ENCODE results near the gene PCCA.
"Not testable (repeated sequence)": the region's sequence is repeated elsewhere in the genome, so short reads cannot be mapped to it uniquely, and the experiment has no call there.

PCCA gene

DNA sequence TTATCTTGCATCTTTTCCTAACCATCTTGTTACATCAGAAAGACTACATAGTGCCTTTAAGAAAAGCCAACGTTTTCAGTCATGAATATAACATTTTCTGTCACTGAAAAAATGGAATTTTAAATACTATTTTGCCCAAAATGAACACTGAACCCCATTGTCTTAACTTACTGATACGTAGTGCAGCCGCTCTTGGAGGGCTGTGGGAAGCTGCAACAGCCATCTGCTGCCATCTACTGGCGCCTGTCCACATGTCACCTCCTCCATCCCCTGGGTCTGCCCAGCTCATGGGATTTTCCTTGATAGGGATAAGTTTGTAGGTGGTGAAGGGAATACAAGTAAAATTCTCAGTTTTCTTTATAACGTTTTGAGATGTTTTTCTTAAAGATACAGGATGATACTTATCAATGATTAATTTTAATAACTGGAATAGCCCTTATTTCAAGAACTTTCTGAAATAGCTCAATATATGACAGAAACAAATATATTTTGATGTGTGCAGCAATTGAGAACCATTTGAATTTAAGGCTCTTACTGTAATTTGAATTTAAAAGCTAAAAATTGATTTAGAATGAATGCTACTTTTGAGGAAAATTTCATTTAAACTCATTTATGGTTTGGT is 426.0 kb downstream of the PCCA start:
- DNase-seq: peak; percentile 97

DNA sequence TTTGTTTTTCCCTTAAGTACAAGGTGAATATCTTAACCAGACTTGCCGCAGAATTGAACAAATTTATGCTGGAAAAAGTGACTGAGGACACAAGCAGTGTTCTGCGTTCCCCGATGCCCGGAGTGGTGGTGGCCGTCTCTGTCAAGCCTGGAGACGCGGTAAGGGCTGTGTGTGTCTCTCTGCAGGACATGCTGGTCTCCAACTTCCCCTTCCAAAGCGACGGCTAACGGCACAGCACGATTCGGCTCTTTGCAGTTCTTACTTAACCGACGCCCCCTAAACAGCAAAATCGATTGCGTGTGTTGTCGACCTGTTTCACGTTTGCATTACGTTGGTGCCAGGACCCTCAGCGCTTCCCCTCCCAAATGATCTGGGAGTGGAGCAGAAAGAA is 426.5 kb downstream of the PCCA start:
- no peak for DNase-seq

- DNase-seq: no peak
Observed at GRCh38 chr13:100517135-100517534, 428.2 kb downstream of the PCCA start.

- DNase-seq: no peak
Observed at GRCh38 chr13:100517728-100518127, 428.8 kb downstream of the PCCA start.

GRCh38 chr13:100518394-100519062 is 429.6 kb downstream of the PCCA start:
- DNase-seq: no peak

DNA sequence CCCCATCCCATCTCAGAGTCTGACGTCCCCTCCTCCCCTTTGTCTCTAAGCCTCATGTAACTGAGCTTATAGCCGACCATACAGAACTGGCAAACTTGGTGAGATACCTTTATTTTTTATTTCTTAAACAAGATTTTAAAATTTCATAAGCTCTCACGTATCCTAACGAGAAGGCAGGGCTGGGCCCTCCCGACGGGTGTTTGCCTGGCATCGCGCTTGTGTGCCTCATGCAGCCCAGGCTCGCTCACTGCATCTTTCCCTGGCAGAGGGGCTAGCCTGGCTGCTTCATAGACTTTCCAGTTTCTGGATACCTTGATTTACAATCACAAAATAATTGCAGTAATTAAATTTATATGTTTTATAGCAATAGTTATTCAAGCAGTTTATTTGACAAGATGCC is 430.7 kb downstream of the PCCA start:
- DNase-seq: no peak

DNA sequence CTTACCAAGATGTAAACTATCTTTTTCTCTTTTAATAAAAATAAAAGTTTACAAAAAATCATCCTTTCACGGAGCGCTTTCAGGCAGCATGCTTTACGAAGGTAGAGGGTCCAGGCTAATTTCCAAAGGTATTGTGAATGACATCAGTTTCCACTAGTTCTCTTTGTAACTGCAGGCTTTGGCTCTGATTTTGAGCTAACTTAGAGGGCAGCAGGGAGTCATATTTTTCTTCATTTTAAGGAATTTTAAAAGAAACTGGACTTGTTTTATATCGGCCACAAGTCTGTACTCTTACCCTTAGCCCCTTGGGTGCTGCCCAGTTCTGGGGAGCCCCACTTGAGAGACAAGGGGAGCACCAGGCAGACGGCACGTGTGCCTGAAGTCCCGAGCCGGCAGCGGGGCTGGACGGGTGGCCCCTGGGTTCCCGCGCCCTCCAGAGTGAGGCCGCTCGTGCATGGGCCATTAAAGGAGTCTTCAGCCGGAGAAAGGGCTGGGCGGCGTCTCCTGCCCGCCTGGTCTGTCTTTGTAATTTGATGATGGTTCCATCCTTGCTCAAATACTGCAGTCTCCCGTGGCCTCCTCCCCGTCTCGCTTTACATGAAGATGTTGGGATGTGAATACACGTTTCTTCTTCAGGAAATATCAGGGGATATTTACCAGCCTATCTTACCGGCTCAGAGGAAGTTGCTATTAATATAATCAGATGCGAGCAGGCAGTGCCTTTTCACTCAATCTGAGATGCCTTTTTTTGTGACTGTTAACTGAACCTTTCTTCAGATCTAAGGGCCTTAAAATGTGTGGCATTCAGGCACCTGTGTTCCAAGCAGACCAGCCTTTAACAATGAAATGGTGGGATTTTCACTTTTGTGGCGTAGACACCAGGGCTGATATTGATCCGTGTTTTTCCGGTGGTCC is 432.3 kb downstream of the PCCA start:
- DNase-seq: peak; percentile 38

- DNase-seq: no peak
Observed at GRCh38 chr13:100521851-100522617, 433.1 kb downstream of the PCCA start.

DNA sequence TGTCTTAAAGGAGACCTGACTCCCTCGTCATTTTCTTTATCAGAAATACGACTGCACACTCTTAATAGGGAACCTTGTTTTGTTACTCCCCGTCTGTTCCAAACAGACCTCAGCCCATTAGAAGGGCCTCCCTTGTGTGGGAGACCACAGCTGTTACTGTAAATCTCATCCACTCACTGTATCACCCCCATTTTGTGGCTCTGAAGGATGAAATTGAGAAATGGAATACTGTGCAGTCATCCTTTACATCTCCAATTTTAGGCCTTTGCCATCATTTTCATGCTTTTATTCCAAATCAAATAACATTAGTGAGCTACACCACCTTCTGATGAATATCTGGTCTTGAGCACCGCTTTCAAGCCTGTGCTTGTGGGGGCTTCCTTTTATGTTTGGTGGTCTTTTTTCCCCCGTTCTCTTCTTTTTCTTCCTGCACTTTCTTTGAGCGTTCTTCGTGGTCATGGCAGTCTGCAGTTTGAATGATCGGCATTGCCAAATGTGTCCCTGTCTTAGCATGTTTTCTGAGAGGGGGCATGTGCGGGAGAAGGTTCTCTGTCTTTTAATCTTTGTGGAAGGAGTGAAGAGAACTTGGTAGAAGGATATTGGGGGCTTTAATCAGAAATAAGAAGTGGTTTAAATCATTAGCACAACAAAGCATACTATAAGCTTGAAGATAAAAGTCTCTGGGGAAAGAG is 433.9 kb downstream of the PCCA start:
- DNase-seq: no peak

GRCh38 chr13:100523411-100523810 is 434.5 kb downstream of the PCCA start:
- DNase-seq: no peak

DNA sequence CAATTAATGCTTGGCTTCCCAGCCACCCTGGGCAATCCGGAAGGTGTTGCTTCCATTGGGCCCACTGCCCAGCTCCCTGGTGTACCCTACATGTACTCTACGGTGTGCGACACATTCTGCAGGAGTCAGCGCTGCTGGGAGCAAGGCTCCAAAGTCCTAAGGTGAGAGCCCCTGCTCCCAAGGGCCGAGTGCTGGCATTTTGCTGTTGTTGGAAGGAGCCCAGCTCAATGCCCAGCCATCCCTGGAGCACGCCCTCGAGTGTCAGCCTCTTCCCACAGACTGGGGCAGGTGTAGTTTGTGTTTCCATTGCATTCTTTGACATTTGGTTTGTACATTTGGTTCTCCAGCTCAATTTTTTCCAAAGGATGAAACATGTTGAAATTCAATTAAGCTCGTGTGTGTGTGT is 435.1 kb downstream of the PCCA start:
- no peak for DNase-seq

DNA sequence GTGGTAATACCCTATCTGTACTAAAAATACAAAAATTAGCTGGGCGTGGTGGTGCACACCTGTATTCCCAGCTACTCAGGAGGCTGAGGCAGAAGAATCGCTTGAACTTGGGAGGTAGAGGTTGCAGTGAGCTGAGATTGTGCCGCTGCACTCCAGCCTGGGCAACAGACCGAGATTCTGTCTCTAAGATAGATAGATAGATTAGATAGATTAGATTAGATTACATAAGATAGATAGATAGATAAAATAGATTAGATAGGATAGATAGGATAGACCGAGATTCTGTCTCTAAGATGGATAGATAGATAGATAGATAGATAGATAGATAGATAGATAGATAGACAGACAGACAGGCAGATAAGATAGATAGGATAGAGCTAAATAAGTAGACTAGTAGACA is 435.8 kb downstream of the PCCA start:
- not testable (repeated sequence) for DNase-seq

GRCh38 chr13:100525453-100526317 is 436.8 kb downstream of the PCCA start:
- DNase-seq: no peak

- no peak for DNase-seq
Observed at GRCh38 chr13:100526318-100527000, 437.6 kb downstream of the PCCA start.

DNA sequence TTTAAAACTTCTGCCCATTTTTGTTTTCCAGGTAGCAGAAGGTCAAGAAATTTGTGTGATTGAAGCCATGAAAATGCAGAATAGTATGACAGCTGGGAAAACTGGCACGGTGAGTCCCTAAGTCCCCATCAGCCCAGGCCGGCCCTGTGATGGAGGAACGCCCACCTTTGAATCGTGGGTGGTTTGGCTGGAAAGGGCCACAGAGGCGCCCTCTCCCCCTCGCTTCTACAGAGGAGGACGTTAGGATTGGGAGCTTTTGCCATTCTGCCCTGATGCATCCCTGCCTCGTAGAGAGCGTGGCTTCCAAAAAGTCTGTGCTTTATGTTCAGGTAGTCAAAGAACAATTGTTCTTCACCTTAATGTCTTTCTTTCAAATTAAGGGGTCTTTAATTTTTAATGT is 438.8 kb downstream of the PCCA start:
- DNase-seq: no peak

DNA sequence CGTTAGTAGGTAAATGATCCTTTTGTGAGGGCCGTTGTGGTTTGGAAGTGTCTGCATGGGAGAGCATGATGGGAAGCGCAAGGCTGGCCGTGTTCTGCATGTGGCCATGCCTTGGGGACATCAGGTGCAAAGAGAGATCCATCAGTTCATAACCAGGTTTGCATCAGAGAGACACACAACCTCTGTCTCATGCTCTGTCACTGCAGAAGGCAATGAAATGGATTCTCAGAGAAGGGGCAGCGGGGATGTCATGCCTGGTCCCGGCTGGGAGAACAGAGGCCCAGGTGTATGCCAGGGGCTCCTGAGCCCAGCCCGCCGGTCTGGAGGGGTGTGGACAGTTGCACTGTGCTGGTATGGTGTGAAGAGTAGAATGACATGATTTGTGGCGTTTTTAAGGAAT is 439.5 kb downstream of the PCCA start:
- no peak for DNase-seq

- DNase-seq: no peak
Observed at GRCh38 chr13:100528820-100529219, 439.9 kb downstream of the PCCA start.

DNA sequence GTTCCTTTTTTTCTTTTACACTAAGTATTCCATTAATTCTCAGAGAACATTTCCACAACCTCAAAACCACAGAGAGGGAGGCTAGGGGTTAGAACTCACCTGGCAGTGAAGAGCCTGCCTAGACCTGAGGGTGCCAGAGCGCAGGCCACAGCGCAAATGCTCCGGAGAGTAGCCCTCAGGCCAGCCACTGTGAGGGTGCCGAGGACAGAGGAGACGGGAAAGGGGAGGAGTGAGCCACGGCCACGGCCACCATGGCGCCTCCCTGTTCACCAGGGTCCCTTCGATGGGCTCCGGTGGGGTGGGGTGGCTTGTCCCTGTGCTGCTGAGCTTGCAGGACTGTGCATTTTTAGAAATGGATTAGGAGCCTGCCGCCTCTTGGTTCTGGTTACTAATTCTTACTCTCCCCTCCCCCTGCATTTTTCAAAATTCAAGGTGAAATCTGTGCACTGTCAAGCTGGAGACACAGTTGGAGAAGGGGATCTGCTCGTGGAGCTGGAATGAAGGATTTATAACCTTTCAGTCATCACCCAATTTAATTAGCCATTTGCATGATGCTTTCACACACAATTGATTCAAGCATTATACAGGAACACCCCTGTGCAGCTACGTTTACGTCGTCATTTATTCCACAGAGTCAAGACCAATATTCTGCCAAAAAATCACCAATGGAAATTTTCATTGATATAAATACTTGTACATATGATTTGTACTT is 440.9 kb downstream of the PCCA start:
- no peak for DNase-seq

DNA sequence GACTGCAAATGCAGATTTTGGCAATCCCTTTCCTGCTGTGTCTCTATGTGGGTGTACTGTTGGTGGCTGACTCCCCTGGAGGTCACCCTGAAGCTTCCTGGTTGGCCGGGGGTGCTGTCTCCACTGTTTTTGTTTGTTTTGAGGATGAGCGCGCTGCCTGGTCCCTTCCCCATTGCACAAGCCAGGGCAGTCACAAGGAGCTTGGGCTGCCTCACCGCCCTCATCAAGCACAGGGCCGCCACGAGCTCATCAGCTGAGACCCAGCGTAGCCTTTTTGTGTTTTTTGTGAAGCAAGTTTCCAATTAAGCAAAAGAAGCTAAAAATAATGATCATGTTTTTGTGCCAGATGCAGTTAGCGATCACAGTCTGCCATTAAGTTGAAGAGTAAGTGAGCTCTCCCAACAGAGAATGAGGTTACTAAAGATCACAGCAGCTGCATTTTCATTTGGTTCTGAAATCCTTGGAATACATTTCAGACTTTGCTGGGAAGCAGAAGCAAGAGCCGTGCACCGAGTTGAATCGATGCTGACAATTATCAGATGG is 441.8 kb downstream of the PCCA start:
- peak; percentile 67 for DNase-seq

Measured in DMS79 treated with DMSO at 0.1 percent for 48 hours (cell line).